CD4-positive, CD25-positive, alpha-beta regulatory T cell (primary cell): ENCODE measurements around the gene TREML2. TPM values are rescaled to one million over a fixed set of nuclear protein-coding genes. Genes with fewer than 3 reads are reported as not detected.

Source experiments
- ATAC-seq, 2 donors: fragments of 150-1000 bp; cut with Tn5 transposase; one replicate each; pipeline ENCODE4 v1.10.0; 2021; ENCODE audit warnings: low read depth in 2 of 2, moderate number of reproducible peaks in 2 of 2, moderate library complexity in 1 of 2
- DNase-seq, 3 donors: peaks; one replicate each; pipeline versions ENCODE4 v3.0.0 to v3.0.0-alpha.2; 2012 to 2022; ENCODE audit warnings: mixed read lengths in 1 of 3
- H3K27ac ChIP-seq: one replicate; pipeline ENCODE4 v1.7.0; 2013; ENCODE audit warnings: mild to moderate bottlenecking, low read length; ENCODE audit not compliant: insufficient read depth, poor library complexity, severe bottlenecking
- H3K27me3 ChIP-seq: one replicate; pipeline ENCODE4 v1.7.0; 2013; ENCODE audit warnings: low read length; ENCODE audit not compliant: control insufficient read depth, insufficient read depth
- H3K36me3 ChIP-seq: one replicate; pipeline ENCODE4 v1.7.0; 2013; ENCODE audit warnings: mild to moderate bottlenecking, low read length, moderate library complexity; ENCODE audit not compliant: control insufficient read depth, insufficient read depth
- H3K4me1 ChIP-seq: 2 replicates; pipeline ENCODE4 v1.7.0; 2013; ENCODE audit warnings: mild to moderate bottlenecking, low read length; ENCODE audit not compliant: insufficient read depth, control insufficient read depth, poor library complexity, severe bottlenecking
- H3K4me3 ChIP-seq: one replicate; pipeline ENCODE4 v1.7.0; 2013; ENCODE audit warnings: low read depth, mild to moderate bottlenecking, low read length, moderate library complexity
- H3K9me3 ChIP-seq, 2 experiments: 1 replicate in 1 of 2; 2 replicates in 1 of 2; pipeline ENCODE4 v1.7.0; 2013; ENCODE audit warnings: low read length in 2 of 2, mild to moderate bottlenecking in 1 of 2, moderate library complexity in 1 of 2; ENCODE audit not compliant: control insufficient read depth in 2 of 2
- H3K27ac Mint-ChIP-seq, 3 donors: one replicate each; pipeline ENCODE4 v1.8.0; 2020 to 2022; ENCODE audit warnings: mild to moderate bottlenecking in 3 of 3, mixed read lengths in 3 of 3, moderate library complexity in 2 of 3
- H3K27me3 Mint-ChIP-seq: one replicate; pipeline ENCODE4 v1.8.0; 2022; ENCODE audit warnings: mild to moderate bottlenecking, mixed read lengths
- H3K36me3 Mint-ChIP-seq: one replicate; pipeline ENCODE4 v1.8.0; 2020; ENCODE audit warnings: mixed read lengths
- H3K4me1 Mint-ChIP-seq, 4 donors: one replicate each; pipeline ENCODE4 v1.8.0; 2020 to 2022; ENCODE audit warnings: mixed read lengths in 4 of 4, mild to moderate bottlenecking in 1 of 4
- H3K4me3 Mint-ChIP-seq, 4 donors: one replicate each; pipeline ENCODE4 v1.8.0; 2020 to 2022; ENCODE audit warnings: mild to moderate bottlenecking in 4 of 4, mixed read lengths in 4 of 4, moderate library complexity in 3 of 4
- H3K9me3 Mint-ChIP-seq, 7 donors: one replicate each; pipeline ENCODE4 v1.8.0; 2020 to 2022; ENCODE audit warnings: mixed read lengths in 7 of 7, mild to moderate bottlenecking in 3 of 7, moderate library complexity in 2 of 7
- polyA plus RNA-seq, 4 donors: library from polyadenylated mRNA; unstranded; fragments of 300-500 nt; fragmentation: Illumina TruSeq; gene quantifications; one replicate each; pipeline ENCODE4 v1.2.3, GENCODE V29; 2021
- total RNA-seq: library from RNA; stranded (reverse); gene quantifications from one replicate; pipeline ENCODE4 v1.2.3, GENCODE V29; 2022

TREML2 gene
- total and polyA plus RNA-seq, 5 donors from 2014 or later, result 0.64 to 1.7 (median 1.4) TPM

- no peaks in the 10 kb centered on the region for H3K36me3 ChIP-seq
- no peak overlapping the region for H3K4me3 Mint-ChIP-seq
- H3K27ac Mint-ChIP-seq, result no peak overlapping the region
- H3K9me3 Mint-ChIP-seq, result peaks cover 0 to 5% (median 0%) of the 10 kb centered on the region in 7 donors
- no peaks in the 10 kb centered on the region for H3K4me1 ChIP-seq
- no peaks in the 10 kb centered on the region for H3K9me3 ChIP-seq
- H3K4me3 ChIP-seq, result no peak overlapping the region
- H3K4me1 Mint-ChIP-seq, result peaks cover 0 to 9% (median 2%) of the 10 kb centered on the region in 4 donors
- peaks cover 17% of the 10 kb centered on the region for H3K27me3 Mint-ChIP-seq
- ATAC-seq (no peak), DNase-seq (no peak)
- no peak overlapping the region for H3K27ac ChIP-seq
- no peaks in the 10 kb centered on the region for H3K36me3 Mint-ChIP-seq
- H3K27me3 ChIP-seq, result peaks cover 7% of the 10 kb centered on the region
Measured at GRCh38 chr6:41222513-41222912, 21.6 kb upstream of the TREML2 start.

DNA sequence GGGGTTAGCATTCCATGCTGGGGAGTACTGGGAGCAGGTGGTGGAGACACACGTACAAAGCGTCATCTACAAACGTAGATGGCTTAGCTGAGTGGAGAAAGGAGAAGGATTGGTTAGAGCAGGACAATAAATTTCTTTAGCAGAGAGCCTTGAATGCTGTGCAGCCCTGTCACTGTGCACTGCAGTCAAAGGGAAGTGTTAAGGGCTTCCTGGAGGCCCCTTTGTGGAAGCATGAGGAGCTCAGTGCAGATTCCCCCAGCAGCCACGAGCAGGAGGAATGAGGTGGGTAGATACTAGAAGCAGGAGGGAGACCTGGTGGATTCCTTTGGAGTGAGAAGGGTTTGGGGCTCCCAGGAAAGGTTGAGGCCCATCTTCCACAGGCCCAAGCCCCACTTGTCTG lies 21.1 kb upstream of the TREML2 start:
- peaks cover 0 to 5% (median 1%) of the 10 kb centered on the region in 7 donors for H3K9me3 Mint-ChIP-seq
- H3K4me1 Mint-ChIP-seq, result peaks cover 0 to 9% (median 2%) of the 10 kb centered on the region in 4 donors
- peaks cover 16% of the 10 kb centered on the region for H3K27me3 Mint-ChIP-seq
- no peaks in the 10 kb centered on the region for H3K4me1 ChIP-seq
- no peaks in the 10 kb centered on the region for H3K9me3 ChIP-seq
- peaks cover 7% of the 10 kb centered on the region for H3K27me3 ChIP-seq
- no peaks in the 10 kb centered on the region for H3K36me3 ChIP-seq
- no peaks in the 10 kb centered on the region for H3K36me3 Mint-ChIP-seq
- ATAC-seq (no peak), DNase-seq (no peak)
- H3K27ac Mint-ChIP-seq, result no peak overlapping the region
- no peak overlapping the region for H3K4me3 ChIP-seq
- H3K27ac ChIP-seq, result no peak overlapping the region
- H3K4me3 Mint-ChIP-seq, result peak overlapping the region in 1 of 4 donors; percentile 48

DNA sequence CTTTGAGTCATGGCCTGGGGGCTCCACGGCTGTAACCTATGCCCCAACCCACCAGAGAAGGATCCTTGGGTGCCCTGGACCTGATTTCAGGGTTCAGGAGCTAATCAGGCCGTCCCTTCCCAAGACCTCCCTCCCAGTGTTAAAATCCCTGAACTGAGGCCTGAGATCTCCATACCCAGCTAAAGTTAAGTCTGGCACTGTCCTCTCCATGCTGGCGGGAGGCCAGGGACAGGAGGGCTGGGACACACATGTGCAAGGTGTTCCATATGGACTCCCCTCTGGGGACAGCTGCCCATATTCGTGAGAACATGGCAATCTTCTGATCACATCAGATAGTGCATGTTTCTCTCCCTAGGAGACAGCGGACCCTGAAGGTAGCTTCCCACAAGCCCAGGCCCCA lies 15.7 kb upstream of the TREML2 start:
- no peaks in the 10 kb centered on the region for H3K4me1 ChIP-seq
- Mint-ChIP-seq H3K9me3 (peaks cover 2 to 19% (median 5%) of the 10 kb centered on the region in 7 donors), H3K4me1 (peaks cover 0 to 9% (median 4%) of the 10 kb centered on the region in 4 donors), H3K27ac (peak overlapping the region in 1 of 3 donors; percentile 41), H3K4me3 (no peak overlapping the region), H3K27me3 (peaks cover 20% of the 10 kb centered on the region), H3K36me3 (no peaks in the 10 kb centered on the region)
- H3K27ac ChIP-seq, result no peak overlapping the region
- no peaks in the 10 kb centered on the region for H3K36me3 ChIP-seq
- H3K4me3 ChIP-seq, result no peak overlapping the region
- no peak for DNase-seq
- peaks cover 9 to 11% of the 10 kb centered on the region in 2 experiments for H3K9me3 ChIP-seq
- no peak for ATAC-seq
- peaks cover 11% of the 10 kb centered on the region for H3K27me3 ChIP-seq

GRCh38 chr6:41215777-41216176 lies 14.8 kb upstream of the TREML2 start:
- H3K4me3 Mint-ChIP-seq, result no peak overlapping the region
- ATAC-seq, result no peak
- peaks cover 2 to 19% (median 5%) of the 10 kb centered on the region in 7 donors for H3K9me3 Mint-ChIP-seq
- H3K4me1 ChIP-seq, result no peaks in the 10 kb centered on the region
- no peak overlapping the region for H3K27ac Mint-ChIP-seq
- DNase-seq, result no peak
- H3K27me3 Mint-ChIP-seq, result peaks cover 27% of the 10 kb centered on the region
- no peak overlapping the region for H3K4me3 ChIP-seq
- no peak overlapping the region for H3K27ac ChIP-seq
- H3K36me3 Mint-ChIP-seq, result no peaks in the 10 kb centered on the region
- peaks cover 9 to 11% of the 10 kb centered on the region in 2 experiments for H3K9me3 ChIP-seq
- no peaks in the 10 kb centered on the region for H3K36me3 ChIP-seq
- H3K27me3 ChIP-seq, result peaks cover 11% of the 10 kb centered on the region
- peaks cover 0 to 9% (median 4%) of the 10 kb centered on the region in 4 donors for H3K4me1 Mint-ChIP-seq

GRCh38 chr6:41214559-41215238 lies 13.8 kb upstream of the TREML2 start:
- H3K9me3 Mint-ChIP-seq, result peaks cover 2 to 15% (median 5%) of the 10 kb centered on the region in 7 donors
- H3K4me3 Mint-ChIP-seq, result no peak overlapping the region
- no peak overlapping the region for H3K27ac ChIP-seq
- DNase-seq, result no peak
- no peaks in the 10 kb centered on the region for H3K4me1 ChIP-seq
- no peak overlapping the region for H3K27ac Mint-ChIP-seq
- H3K27me3 Mint-ChIP-seq, result peaks cover 27% of the 10 kb centered on the region
- H3K27me3 ChIP-seq, result peaks cover 11% of the 10 kb centered on the region
- ATAC-seq, result no peak
- no peaks in the 10 kb centered on the region for H3K36me3 ChIP-seq
- no peaks in the 10 kb centered on the region for H3K36me3 Mint-ChIP-seq
- H3K4me1 Mint-ChIP-seq, result peaks cover 0 to 10% (median 4%) of the 10 kb centered on the region in 4 donors
- peaks cover 9 to 11% of the 10 kb centered on the region in 2 experiments for H3K9me3 ChIP-seq
- no peak overlapping the region for H3K4me3 ChIP-seq

GRCh38 chr6:41209547-41210320 lies 8.8 kb upstream of the TREML2 start:
- ATAC-seq, result no peak
- H3K27me3 ChIP-seq, result peaks cover 11% of the 10 kb centered on the region
- Mint-ChIP-seq H3K4me3 (no peak overlapping the region), H3K27ac (peak overlapping the region in 1 of 3 donors; percentile 73), H3K27me3 (peaks cover 24% of the 10 kb centered on the region), H3K4me1 (peaks cover 0 to 14% (median 10%) of the 10 kb centered on the region in 4 donors), H3K9me3 (peaks cover 0 to 10% (median 4%) of the 10 kb centered on the region in 7 donors), H3K36me3 (peaks cover 4% of the 10 kb centered on the region)
- H3K27ac ChIP-seq, result no peak overlapping the region
- no peaks in the 10 kb centered on the region for H3K4me1 ChIP-seq
- H3K36me3 ChIP-seq, result no peaks in the 10 kb centered on the region
- peaks cover 4 to 7% of the 10 kb centered on the region in 2 experiments for H3K9me3 ChIP-seq
- H3K4me3 ChIP-seq, result no peak overlapping the region
- DNase-seq, result no peak

DNA sequence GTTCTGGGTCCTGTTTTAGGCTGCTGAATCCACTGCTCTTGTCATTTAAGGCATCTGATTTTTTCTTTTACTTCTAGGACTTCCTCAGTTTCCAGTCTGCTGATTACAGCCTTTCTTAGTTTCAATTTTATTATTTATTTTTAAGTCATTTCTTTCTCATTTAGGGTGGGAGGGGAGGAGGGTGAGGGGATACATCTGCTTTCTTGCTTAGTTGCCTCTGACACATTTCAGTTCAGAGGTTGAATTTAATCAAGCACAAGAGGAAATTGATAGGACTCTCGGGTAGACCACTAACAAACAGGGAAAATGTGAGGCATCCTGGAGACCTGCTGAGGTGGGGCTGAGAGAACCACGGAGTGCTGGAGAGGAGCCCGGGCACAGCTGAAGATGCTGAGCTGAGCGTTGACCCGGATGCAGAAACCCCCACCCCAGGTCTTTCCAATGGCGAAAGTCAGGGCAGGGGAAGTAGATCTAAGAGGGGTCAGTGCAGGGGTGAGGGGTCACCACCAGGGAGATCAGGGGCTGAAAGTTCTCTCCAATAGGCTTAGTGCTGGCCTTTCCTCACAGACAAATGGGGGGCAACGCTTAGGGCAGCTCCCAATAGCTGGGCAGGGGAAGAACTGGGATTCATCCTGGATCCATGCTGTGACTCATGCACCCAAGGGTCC lies 7.6 kb upstream of the TREML2 start:
- peaks cover 0 to 3% (median 0%) of the 10 kb centered on the region in 7 donors for H3K9me3 Mint-ChIP-seq
- H3K27ac Mint-ChIP-seq, result peak overlapping the region in 2 of 3 donors; percentile 46 to 47
- peaks cover 8% of the 10 kb centered on the region for H3K27me3 ChIP-seq
- no peaks in the 10 kb centered on the region for H3K9me3 ChIP-seq
- peaks cover 0 to 21% (median 13%) of the 10 kb centered on the region in 4 donors for H3K4me1 Mint-ChIP-seq
- H3K27ac ChIP-seq, result no peak overlapping the region
- H3K4me1 ChIP-seq, result no peaks in the 10 kb centered on the region
- no peak overlapping the region for H3K4me3 Mint-ChIP-seq
- peaks cover 4% of the 10 kb centered on the region for H3K36me3 Mint-ChIP-seq
- H3K36me3 ChIP-seq, result no peaks in the 10 kb centered on the region
- DNase-seq, result no peak
- no peak for ATAC-seq
- no peak overlapping the region for H3K4me3 ChIP-seq
- peaks cover 16% of the 10 kb centered on the region for H3K27me3 Mint-ChIP-seq
